Globus pallidus (tissue), 1 donor: ENCODE data around the gene HLA-B.
"Not testable (repeated sequence)": the region's sequence is repeated elsewhere in the genome, so short reads cannot be mapped to it uniquely, and the experiment has no call there.

Experiments
- DNase-seq: peaks from one replicate; pipeline ENCODE4 v3.0.0-alpha.2; 2015; ENCODE audit warnings: low spot score

Gene HLA-B

GRCh38 chr6:31383149-31383548 lies 26.2 kb upstream of the HLA-B start:
- no peak for DNase-seq

GRCh38 chr6:31381666-31382065 lies 24.7 kb upstream of the HLA-B start:
- no peak for DNase-seq

- DNase-seq = no peak
Observed at GRCh38 chr6:31379850-31380249, 22.9 kb upstream of the HLA-B start.

- no peak for DNase-seq
Observed at GRCh38 chr6:31378721-31379103, 21.7 kb upstream of the HLA-B start.

- DNase-seq = no peak
Observed at GRCh38 chr6:31378062-31378720, 21.2 kb upstream of the HLA-B start.

- no peak for DNase-seq
Observed at GRCh38 chr6:31377029-31377428, 20.1 kb upstream of the HLA-B start.

GRCh38 chr6:31375699-31376098 lies 18.7 kb upstream of the HLA-B start:
- no peak for DNase-seq

GRCh38 chr6:31374118-31374517 lies 17.1 kb upstream of the HLA-B start:
- DNase-seq = not testable (repeated sequence)

- DNase-seq = no peak
Observed at GRCh38 chr6:31368461-31368860, 11.5 kb upstream of the HLA-B start.

- peak; percentile 73 for DNase-seq
Observed at GRCh38 chr6:31366693-31367470, 9.9 kb upstream of the HLA-B start.

- DNase-seq = no peak
Observed at GRCh38 chr6:31365864-31366263, 8.9 kb upstream of the HLA-B start.

GRCh38 chr6:31363811-31364210 lies 6.8 kb upstream of the HLA-B start:
- no peak for DNase-seq

GRCh38 chr6:31362751-31363150 lies 5.8 kb upstream of the HLA-B start:
- DNase-seq = no peak

GRCh38 chr6:31359581-31359980 lies 2.6 kb upstream of the HLA-B start:
- no peak for DNase-seq

- no peak for DNase-seq
Observed at GRCh38 chr6:31358302-31358701, 1.3 kb upstream of the HLA-B start.

GRCh38 chr6:31357886-31358285 lies 907 bp upstream of the HLA-B start:
- DNase-seq = no peak

GRCh38 chr6:31356216-31356945 lies 598 bp downstream of the HLA-B start:
- DNase-seq = no peak

- DNase-seq = no peak
Observed at GRCh38 chr6:31355583-31355948, 1.4 kb downstream of the HLA-B start.

- DNase-seq = no peak
Observed at GRCh38 chr6:31354864-31355582, 2.0 kb downstream of the HLA-B start.

GRCh38 chr6:31354158-31354863 lies 2.7 kb downstream of the HLA-B start:
- DNase-seq = no peak

GRCh38 chr6:31353384-31353945 lies 3.5 kb downstream of the HLA-B start:
- no peak for DNase-seq
